Activated naive CD8-positive, alpha-beta T cell treated with anti-CD3 and anti-CD28 coated beads, Interleukin-2, amount 50 U/mL, for 16 hours (primary cell): ENCODE results near the gene CDRT4.

Source experiments
- DNase-seq: peaks from one replicate; pipeline ENCODE4 v3.0.0-alpha.2; 2020; ENCODE audit warnings: low read depth, low spot score

Gene CDRT4

GRCh38 chr17:15492791-15493692, 25.6 kb upstream of the CDRT4 start:
- DNase-seq = no peak

- no peak for DNase-seq
Measured at GRCh38 chr17:15492186-15492585, 24.8 kb upstream of the CDRT4 start.

GRCh38 chr17:15490634-15491261, 23.3 kb upstream of the CDRT4 start:
- DNase-seq = no peak

GRCh38 chr17:15488557-15488956, 21.1 kb upstream of the CDRT4 start:
- DNase-seq = no peak

GRCh38 chr17:15485045-15485444, 17.6 kb upstream of the CDRT4 start:
- no peak for DNase-seq

- no peak for DNase-seq
Measured at GRCh38 chr17:15483431-15483830, 16.0 kb upstream of the CDRT4 start.

GRCh38 chr17:15482476-15482875, 15.1 kb upstream of the CDRT4 start:
- DNase-seq = no peak

- DNase-seq = no peak
Measured at GRCh38 chr17:15481481-15481880, 14.1 kb upstream of the CDRT4 start.

GRCh38 chr17:15480204-15480603, 12.8 kb upstream of the CDRT4 start:
- DNase-seq = no peak

GRCh38 chr17:15479703-15480102, 12.3 kb upstream of the CDRT4 start:
- no peak for DNase-seq

GRCh38 chr17:15478845-15479244, 11.4 kb upstream of the CDRT4 start:
- no peak for DNase-seq

GRCh38 chr17:15475631-15476354, 8.4 kb upstream of the CDRT4 start:
- DNase-seq = no peak

- DNase-seq = no peak
Measured at GRCh38 chr17:15472891-15473290, 5.5 kb upstream of the CDRT4 start.

GRCh38 chr17:15470536-15470935, 3.1 kb upstream of the CDRT4 start:
- no peak for DNase-seq

- DNase-seq = no peak
Measured at GRCh38 chr17:15469260-15469659, 1.8 kb upstream of the CDRT4 start.

GRCh38 chr17:15468126-15468525, 705 bp upstream of the CDRT4 start:
- no peak for DNase-seq

- DNase-seq = no peak
Measured at GRCh38 chr17:15466131-15466530, 1.3 kb downstream of the CDRT4 start.

- DNase-seq = no peak
Measured at GRCh38 chr17:15465045-15465701, 2.2 kb downstream of the CDRT4 start.

GRCh38 chr17:15464231-15464985, 3.0 kb downstream of the CDRT4 start:
- no peak for DNase-seq

GRCh38 chr17:15462976-15463772, 4.2 kb downstream of the CDRT4 start:
- no peak for DNase-seq
